Thymus (tissue), 11 donors: Measurements from ENCODE around the gene DEPDC1B. TPM values are rescaled to one million over a fixed set of nuclear protein-coding genes. Genes with fewer than 3 reads are reported as not detected.
"Not testable (repeated sequence)": the region's sequence is repeated elsewhere in the genome, so short reads cannot be mapped to it uniquely, and the experiment has no call there.

Experiments used
- DNase-seq, 9 donors: peaks; one replicate each; pipeline ENCODE4 v3.0.0-alpha.2; 2013; ENCODE audit warnings: low spot score in 9 of 9, low read depth in 6 of 9, missing footprints in 1 of 9
- H3K27ac ChIP-seq, 2 donors: one replicate each; pipeline ENCODE4 v1.5.1; 2013; ENCODE audit warnings: control low read depth in 1 of 2, low read depth in 1 of 2, low read length in 1 of 2, mild to moderate bottlenecking in 1 of 2, moderate library complexity in 1 of 2
- H3K27me3 ChIP-seq, 2 donors: one replicate each; pipeline ENCODE4 v1.5.1; 2013; ENCODE audit warnings: low read length in 1 of 2; ENCODE audit not compliant: control insufficient read depth in 2 of 2, insufficient read depth in 1 of 2
- H3K36me3 ChIP-seq, 2 donors: one replicate each; pipeline ENCODE4 v1.5.1; 2013; ENCODE audit warnings: low read length in 1 of 2, mild to moderate bottlenecking in 1 of 2, moderate library complexity in 1 of 2; ENCODE audit not compliant: control insufficient read depth in 2 of 2, insufficient read depth in 2 of 2
- H3K4me1 ChIP-seq, 2 donors: one replicate each; pipeline ENCODE4 v1.5.1; 2013; ENCODE audit warnings: low read length in 2 of 2; ENCODE audit not compliant: control insufficient read depth in 2 of 2, insufficient read depth in 2 of 2
- H3K4me3 ChIP-seq, 2 donors: one replicate each; pipeline ENCODE4 v1.5.1; 2013; ENCODE audit warnings: low read length in 2 of 2, control low read depth in 1 of 2, mild to moderate bottlenecking in 1 of 2
- H3K9me3 ChIP-seq, 2 donors: one replicate each; pipeline ENCODE4 v1.5.1; 2013; ENCODE audit warnings: low read length in 1 of 2, mild to moderate bottlenecking in 1 of 2; ENCODE audit not compliant: control insufficient read depth in 2 of 2, insufficient read depth in 1 of 2
- WGBS: extraction: QIAGEN DNeasy Blood & Tissue Kit; methylation state at CpG from one replicate; pipeline ENCODE4 v1.1.7; 2013; 5-methylcytosine and 5-hydroxymethylcytosine counted together
- polyA plus RNA-seq: library from polyadenylated mRNA; stranded (reverse); fragments of 200-250 nt; gene quantifications from one replicate; pipeline ENCODE4 v1.2.3, GENCODE V29; 2013
- total RNA-seq: library from RNA; stranded (reverse); fragments of 120-200 nt; gene quantifications from one replicate; pipeline ENCODE4 v1.2.4, GENCODE V29; 2013
- donor health status: healthy.

DEPDC1B gene
- total and polyA plus RNA-seq, 2 donors, result 4.9 to 25.2 TPM

GRCh38 chr5:60639544-60639943 is 60.4 kb downstream of the DEPDC1B start:
- Histone ChIP-seq H3K4me3 (no peak overlapping the region), H3K4me1 (no peaks in the 10 kb centered on the region), H3K27ac (no peak overlapping the region), H3K9me3 (no peaks in the 10 kb centered on the region), H3K36me3 (peaks cover 3 to 16% of the 10 kb centered on the region in 2 donors), H3K27me3 (no peaks in the 10 kb centered on the region)
- DNase-seq, result no peak
- WGBS, result 77% methylated on average over 1 of the region's 1 CpG

DNA sequence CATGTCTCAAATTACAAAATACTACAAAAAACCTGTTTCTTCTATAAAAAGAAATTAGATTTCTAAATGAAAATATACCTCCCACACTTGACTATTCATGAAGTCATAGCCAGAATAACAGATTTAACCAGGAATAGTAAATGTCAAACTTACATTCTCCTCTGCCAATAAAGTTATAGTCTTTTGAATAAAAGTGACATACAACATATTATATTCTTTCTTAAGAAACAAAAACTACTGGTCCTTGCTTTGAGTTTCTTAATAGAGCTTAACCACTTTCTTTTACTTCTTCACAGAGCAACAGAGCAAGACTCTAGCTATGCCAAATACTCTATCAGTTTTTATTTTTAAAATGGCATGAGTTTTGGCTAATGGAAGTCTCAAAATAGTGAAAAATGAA is 61.7 kb downstream of the DEPDC1B start:
- no peaks in the 10 kb centered on the region for H3K4me1 ChIP-seq
- DNase-seq, result no peak
- H3K27me3 ChIP-seq, result no peaks in the 10 kb centered on the region
- H3K36me3 ChIP-seq, result peaks cover 4 to 18% of the 10 kb centered on the region in 2 donors
- no peak overlapping the region for H3K4me3 ChIP-seq
- H3K9me3 ChIP-seq, result no peaks in the 10 kb centered on the region
- H3K27ac ChIP-seq, result no peak overlapping the region

GRCh38 chr5:60636644-60637043 is 63.3 kb downstream of the DEPDC1B start:
- Histone ChIP-seq H3K27me3 (no peaks in the 10 kb centered on the region), H3K9me3 (no peaks in the 10 kb centered on the region), H3K36me3 (peaks cover 15 to 18% of the 10 kb centered on the region in 2 donors), H3K27ac (no peak overlapping the region), H3K4me3 (no peak overlapping the region), H3K4me1 (no peaks in the 10 kb centered on the region)
- no peak for DNase-seq
- WGBS, result 99% methylated on average over 4 of the region's 4 CpGs

DNA sequence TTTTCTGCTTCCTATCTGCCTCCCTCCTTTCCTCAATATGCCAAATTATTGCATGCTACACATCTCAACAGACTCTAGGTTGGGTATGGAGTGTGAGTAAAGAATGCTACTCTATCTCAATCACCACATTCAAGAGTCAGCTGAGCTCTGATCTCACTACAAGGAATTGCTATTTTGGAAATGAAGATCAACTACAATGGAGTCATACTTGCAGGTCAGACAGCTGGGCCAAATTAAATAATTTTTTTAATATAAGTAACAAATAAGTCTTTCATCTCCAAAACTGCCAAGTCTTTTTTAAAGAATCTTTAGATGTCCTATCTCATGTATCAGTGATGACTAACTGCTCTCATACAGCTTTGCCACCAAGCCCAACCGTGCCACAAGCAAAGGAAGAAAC is 64.0 kb downstream of the DEPDC1B start:
- Histone ChIP-seq H3K9me3 (no peaks in the 10 kb centered on the region), H3K27ac (no peak overlapping the region), H3K27me3 (no peaks in the 10 kb centered on the region), H3K4me3 (no peak overlapping the region), H3K36me3 (peaks cover 19 to 22% of the 10 kb centered on the region in 2 donors), H3K4me1 (no peaks in the 10 kb centered on the region)
- WGBS, result 93% methylated on average over 1 of the region's 1 CpG
- no peak for DNase-seq

DNA sequence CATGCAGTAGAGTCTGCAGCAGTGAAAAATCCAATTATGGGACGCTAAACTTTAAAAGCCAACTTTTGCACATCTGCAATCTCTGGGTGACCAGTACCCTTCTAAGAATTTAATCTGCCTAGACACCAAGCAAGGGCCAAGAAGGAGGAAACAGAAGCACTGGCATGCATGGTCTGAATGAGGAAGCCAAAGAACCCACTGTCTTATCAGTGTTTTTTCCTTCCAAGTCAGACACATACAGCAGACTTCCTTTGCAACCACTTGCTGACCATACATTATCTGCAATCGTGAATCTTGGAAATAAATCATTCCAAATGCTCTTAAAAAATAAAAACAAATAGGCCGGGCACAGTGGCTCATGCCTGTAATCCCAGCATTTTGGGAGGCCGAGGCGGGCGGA is 65.9 kb downstream of the DEPDC1B start:
- no peak for DNase-seq
- 68% methylated on average over 6 of the region's 6 CpGs for WGBS
- Histone ChIP-seq H3K9me3 (no peaks in the 10 kb centered on the region), H3K4me1 (no peaks in the 10 kb centered on the region), H3K27ac (no peak overlapping the region), H3K27me3 (no peaks in the 10 kb centered on the region), H3K4me3 (no peak overlapping the region), H3K36me3 (peaks cover 22 to 24% of the 10 kb centered on the region in 2 donors)

- Histone ChIP-seq H3K27ac (no peak overlapping the region), H3K36me3 (peaks cover 24 to 26% of the 10 kb centered on the region in 2 donors), H3K9me3 (no peaks in the 10 kb centered on the region), H3K4me1 (no peaks in the 10 kb centered on the region), H3K27me3 (no peaks in the 10 kb centered on the region), H3K4me3 (no peak overlapping the region)
- no peak for DNase-seq
- 69% methylated on average over 1 of the region's 1 CpG for WGBS
Measured at GRCh38 chr5:60633341-60633740, 66.6 kb downstream of the DEPDC1B start.

DNA sequence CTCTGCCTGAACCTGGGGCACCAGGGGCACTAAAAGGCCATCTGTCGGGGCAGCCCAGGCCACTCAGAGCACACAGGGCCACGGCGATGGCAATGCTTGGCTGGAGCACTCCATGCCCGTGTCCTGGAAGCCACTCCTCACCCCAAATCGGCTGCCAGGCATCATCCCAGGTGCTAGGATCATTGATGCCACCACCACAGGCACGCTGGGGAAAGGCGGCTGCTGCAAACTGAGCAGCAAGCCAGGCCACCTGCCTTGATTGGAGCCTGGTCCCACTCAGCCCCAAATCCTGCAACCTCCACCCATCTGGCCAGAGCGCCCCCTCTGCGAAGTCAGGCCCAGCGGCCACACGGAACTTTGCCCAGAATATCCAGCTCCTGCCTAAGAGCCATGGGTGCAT is 67.8 kb downstream of the DEPDC1B start:
- DNase-seq, result no peak
- WGBS, result 97% methylated on average over 11 of the region's 11 CpGs
- Histone ChIP-seq H3K27ac (no peak overlapping the region), H3K9me3 (no peaks in the 10 kb centered on the region), H3K4me3 (no peak overlapping the region), H3K4me1 (no peaks in the 10 kb centered on the region), H3K36me3 (peaks cover 24 to 26% of the 10 kb centered on the region in 2 donors), H3K27me3 (no peaks in the 10 kb centered on the region)

GRCh38 chr5:60630836-60631235 is 69.1 kb downstream of the DEPDC1B start:
- Histone ChIP-seq H3K27ac (no peak overlapping the region), H3K4me1 (no peaks in the 10 kb centered on the region), H3K36me3 (peaks cover 24 to 26% of the 10 kb centered on the region in 2 donors), H3K9me3 (no peaks in the 10 kb centered on the region), H3K4me3 (no peak overlapping the region), H3K27me3 (no peaks in the 10 kb centered on the region)
- WGBS, result over 99% methylated on average over 2 of the region's 2 CpGs
- no peak for DNase-seq

DNA sequence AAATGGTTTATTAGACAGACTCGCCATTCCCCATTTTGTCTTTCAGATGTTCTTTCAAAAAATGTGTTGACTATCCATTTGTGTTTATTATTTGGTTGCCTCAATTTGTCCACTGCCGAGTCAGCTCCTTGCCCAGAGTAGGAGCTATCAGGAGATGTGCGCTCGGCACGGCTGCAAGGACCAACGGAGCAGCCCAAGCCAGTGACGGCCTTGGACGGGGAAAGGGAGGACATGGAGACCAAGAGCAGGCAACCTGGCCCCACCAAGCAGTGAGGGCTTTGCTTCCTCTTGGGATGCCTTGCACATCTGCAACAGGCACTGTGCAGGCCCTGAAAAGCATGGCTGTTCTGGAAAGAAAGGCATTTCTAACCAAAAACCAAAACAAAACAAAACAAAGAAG is 69.8 kb downstream of the DEPDC1B start:
- no peaks in the 10 kb centered on the region for H3K9me3 ChIP-seq
- DNase-seq, result no peak
- H3K4me3 ChIP-seq, result no peak overlapping the region
- H3K27me3 ChIP-seq, result no peaks in the 10 kb centered on the region
- H3K27ac ChIP-seq, result no peak overlapping the region
- H3K36me3 ChIP-seq, result peaks cover 24 to 26% of the 10 kb centered on the region in 2 donors
- H3K4me1 ChIP-seq, result no peaks in the 10 kb centered on the region
- WGBS, result 98% methylated on average over 8 of the region's 8 CpGs

- not testable (repeated sequence) for H3K36me3 ChIP-seq, H3K9me3 ChIP-seq, DNase-seq, H3K4me3 ChIP-seq, H3K27me3 ChIP-seq, H3K4me1 ChIP-seq, H3K27ac ChIP-seq
- 98% methylated on average over 7 of the region's 7 CpGs for WGBS
Measured at GRCh38 chr5:60624875-60625274, 75.1 kb downstream of the DEPDC1B start.
